SK-N-SH treated with all-trans-retinoic acid at 6 μM for 48 hours (cell line): ENCODE data around the gene MGMT.

Experiments
- ATAC-seq: fragments of 200-7000 bp; cut with Tn5 transposase; 3 replicates; pipeline ENCODE4 v1.9.1; 2020; ENCODE audit warnings: mild to moderate bottlenecking, moderate library complexity
- ARNTL ChIP-seq: fragments of 450-650 bp; formaldehyde crosslinking; IDR thresholded peaks from 2 replicates; pipeline ENCODE4 v1.5.0; 2020; ENCODE audit warnings: low read depth, mild to moderate bottlenecking, moderate library complexity, borderline replicate concordance
- CSDC2 ChIP-seq: fragments of 250-450 bp; sonication (Bioruptor Pico); IDR thresholded peaks from 2 replicates; pipeline ENCODE4 v1.5.0; 2020; ENCODE audit warnings: mild to moderate bottlenecking, moderate library complexity
- ESRRG ChIP-seq: fragments of 250-450 bp; sonication (Bioruptor Pico); IDR thresholded peaks from 2 replicates; pipeline ENCODE4 v1.6.1; 2021; ENCODE audit warnings: mild to moderate bottlenecking
- ISL1 ChIP-seq: fragments of 250-450 bp; sonication (Bioruptor Pico); IDR thresholded peaks from 2 replicates; pipeline ENCODE4 v2.1.2; 2022; ENCODE audit warnings: mild to moderate bottlenecking, moderate library complexity
- OSR1 ChIP-seq: fragments of 250-450 bp; sonication (Bioruptor Pico); IDR thresholded peaks from 2 replicates; pipeline ENCODE4 v1.8.0; 2022; ENCODE audit warnings: moderate library complexity, mild to moderate bottlenecking, inconsistent platforms
- PPARA ChIP-seq: fragments of 250-450 bp; sonication (Bioruptor Pico); IDR thresholded peaks from 2 replicates; pipeline ENCODE4 v1.5.0; 2020; ENCODE audit warnings: mild to moderate bottlenecking, borderline replicate concordance
- RARB ChIP-seq: fragments of 250-450 bp; sonication (Bioruptor Pico); IDR thresholded peaks from 2 replicates; pipeline ENCODE4 v1.8.0; 2021; ENCODE audit warnings: mild to moderate bottlenecking, moderate library complexity
- TOX ChIP-seq: fragments of 250-450 bp; sonication (Bioruptor Pico); IDR thresholded peaks from 2 replicates; pipeline ENCODE4 v1.8.0; 2021; ENCODE audit warnings: mild to moderate bottlenecking, moderate library complexity, borderline replicate concordance
- ZC3H10 ChIP-seq: fragments of 250-450 bp; sonication (Bioruptor Pico); IDR thresholded peaks from 2 replicates; pipeline ENCODE4 v1.5.1; 2021; ENCODE audit warnings: mild to moderate bottlenecking, moderate library complexity
- ZFP3 ChIP-seq: fragments of 250-450 bp; sonication (Bioruptor Pico); IDR thresholded peaks from 2 replicates; pipeline ENCODE4 v1.5.0; 2020; ENCODE audit warnings: mild to moderate bottlenecking, moderate library complexity
- ZNF565 ChIP-seq: fragments of 450-650 bp; formaldehyde crosslinking; conservative IDR thresholded peaks from 2 replicates; pipeline ENCODE4 v1.5.0; 2020; ENCODE audit warnings: low read depth, mild to moderate bottlenecking, moderate library complexity
- ZNF70 ChIP-seq: fragments of 450-650 bp; formaldehyde crosslinking; IDR thresholded peaks from 2 replicates; pipeline ENCODE4 v1.5.0; 2020; ENCODE audit warnings: mild to moderate bottlenecking, moderate library complexity
- ZNF8 ChIP-seq: fragments of 450-650 bp; formaldehyde crosslinking; IDR thresholded peaks from 2 replicates; pipeline ENCODE4 v1.5.0; 2020; ENCODE audit warnings: mild to moderate bottlenecking, moderate library complexity
- TF ChIP-seq, protein P1 (sequence below): fragments of 250-450 bp; sonication (Bioruptor Pico); IDR thresholded peaks from 2 replicates; pipeline ENCODE4 v1.8.0; 2021; ENCODE audit warnings: low read depth, mild to moderate bottlenecking, moderate library complexity, borderline replicate concordance
- TF ChIP-seq, protein P2 (sequence below): fragments of 250-450 bp; sonication (Bioruptor Pico); IDR thresholded peaks from 2 replicates; pipeline ENCODE4 v1.8.0; 2020; ENCODE audit warnings: mild to moderate bottlenecking, moderate library complexity, borderline replicate concordance
- TF ChIP-seq, protein P3 (sequence below): fragments of 250-450 bp; sonication (Bioruptor Pico); IDR thresholded peaks from 2 replicates; pipeline ENCODE4 v1.5.1; 2020; ENCODE audit warnings: low read depth, mild to moderate bottlenecking, moderate library complexity
- TF ChIP-seq, protein P4 (sequence below): fragments of 250-450 bp; sonication (Bioruptor Pico); IDR thresholded peaks from 2 replicates; pipeline ENCODE4 v1.5.1; 2021; ENCODE audit warnings: mild to moderate bottlenecking, moderate library complexity
- TF ChIP-seq, protein P5 (sequence below): fragments of 250-450 bp; sonication (Bioruptor Pico); IDR thresholded peaks from 2 replicates; pipeline ENCODE4 v1.5.0; 2020; ENCODE audit warnings: mild to moderate bottlenecking, moderate library complexity

The MGMT gene

DNA sequence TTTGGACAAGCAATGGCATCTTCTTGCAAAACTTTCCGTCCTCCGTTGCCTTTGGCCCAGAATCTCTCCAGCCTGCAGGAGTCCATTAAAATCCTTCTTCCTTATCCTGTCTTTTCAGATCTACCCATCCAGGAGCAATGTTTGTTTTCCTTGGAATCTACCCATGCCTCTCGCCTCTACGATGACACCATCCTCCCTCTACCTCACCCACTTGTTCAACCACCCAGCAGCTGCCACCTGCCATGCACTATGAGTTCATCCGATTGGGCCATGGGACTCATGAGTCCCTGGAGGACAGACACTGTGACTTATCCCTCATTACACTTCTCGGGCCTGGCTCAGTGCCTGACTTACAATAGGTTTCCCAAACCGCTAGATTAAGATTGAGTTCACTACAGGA lies 26.8 kb upstream of the MGMT start (continued):
- TF ChIP-seq PPARA: no peak
- TF ChIP-seq, protein P1, sequence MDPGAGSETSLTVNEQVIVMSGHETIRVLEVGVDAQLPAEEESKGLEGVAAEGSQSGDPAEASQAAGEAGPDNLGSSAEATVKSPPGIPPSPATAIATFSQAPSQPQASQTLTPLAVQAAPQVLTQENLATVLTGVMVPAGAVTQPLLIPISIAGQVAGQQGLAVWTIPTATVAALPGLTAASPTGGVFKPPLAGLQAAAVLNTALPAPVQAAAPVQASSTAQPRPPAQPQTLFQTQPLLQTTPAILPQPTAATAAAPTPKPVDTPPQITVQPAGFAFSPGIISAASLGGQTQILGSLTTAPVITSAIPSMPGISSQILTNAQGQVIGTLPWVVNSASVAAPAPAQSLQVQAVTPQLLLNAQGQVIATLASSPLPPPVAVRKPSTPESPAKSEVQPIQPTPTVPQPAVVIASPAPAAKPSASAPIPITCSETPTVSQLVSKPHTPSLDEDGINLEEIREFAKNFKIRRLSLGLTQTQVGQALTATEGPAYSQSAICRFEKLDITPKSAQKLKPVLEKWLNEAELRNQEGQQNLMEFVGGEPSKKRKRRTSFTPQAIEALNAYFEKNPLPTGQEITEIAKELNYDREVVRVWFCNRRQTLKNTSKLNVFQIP: no peak
- TF ChIP-seq ISL1: no peak
- no peak for TF ChIP-seq ZFP3
- no peak for TF ChIP-seq ZNF70 (CRISPR knock-in tag)
- TF ChIP-seq, all 23 proteins: peak for 0

DNA sequence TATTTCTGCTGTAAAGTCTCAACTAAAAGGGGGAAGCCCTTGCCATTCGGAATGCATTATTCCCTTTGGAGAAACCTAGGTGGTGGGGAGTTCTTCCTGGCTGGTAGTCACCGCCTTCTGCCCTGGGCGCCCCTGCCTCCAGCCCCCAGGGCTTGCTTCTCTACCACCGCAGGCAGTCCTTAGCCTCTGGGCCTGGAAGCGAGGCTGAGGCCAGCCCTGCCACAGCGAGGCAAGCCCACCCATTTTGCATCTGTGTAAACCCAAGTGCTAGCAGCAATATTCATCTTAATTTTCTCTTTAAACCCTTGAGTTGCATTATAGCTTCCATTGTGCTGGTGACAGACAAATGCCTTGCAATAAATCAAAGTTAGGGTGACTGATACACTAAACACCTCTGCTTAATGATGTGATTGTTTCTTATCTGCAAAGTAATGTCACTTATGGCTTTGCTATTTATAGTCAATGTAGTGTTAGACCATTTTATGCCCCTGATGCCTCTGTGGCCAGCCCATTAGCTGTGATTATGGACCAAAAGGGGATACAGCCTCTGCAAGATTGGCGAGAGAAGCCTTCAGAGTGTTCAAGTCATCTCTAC lies 26.2 kb upstream of the MGMT start:
- ATAC-seq: no peak
- no peak for TF ChIP-seq ZNF565 (CRISPR knock-in tag)
- TF ChIP-seq PPARA: no peak
- no peak for TF ChIP-seq OSR1 (CRISPR knock-in tag)
- no peak for TF ChIP-seq ZNF8 (CRISPR knock-in tag)
- TF ChIP-seq RARB: no peak
- TF ChIP-seq, protein P2, sequence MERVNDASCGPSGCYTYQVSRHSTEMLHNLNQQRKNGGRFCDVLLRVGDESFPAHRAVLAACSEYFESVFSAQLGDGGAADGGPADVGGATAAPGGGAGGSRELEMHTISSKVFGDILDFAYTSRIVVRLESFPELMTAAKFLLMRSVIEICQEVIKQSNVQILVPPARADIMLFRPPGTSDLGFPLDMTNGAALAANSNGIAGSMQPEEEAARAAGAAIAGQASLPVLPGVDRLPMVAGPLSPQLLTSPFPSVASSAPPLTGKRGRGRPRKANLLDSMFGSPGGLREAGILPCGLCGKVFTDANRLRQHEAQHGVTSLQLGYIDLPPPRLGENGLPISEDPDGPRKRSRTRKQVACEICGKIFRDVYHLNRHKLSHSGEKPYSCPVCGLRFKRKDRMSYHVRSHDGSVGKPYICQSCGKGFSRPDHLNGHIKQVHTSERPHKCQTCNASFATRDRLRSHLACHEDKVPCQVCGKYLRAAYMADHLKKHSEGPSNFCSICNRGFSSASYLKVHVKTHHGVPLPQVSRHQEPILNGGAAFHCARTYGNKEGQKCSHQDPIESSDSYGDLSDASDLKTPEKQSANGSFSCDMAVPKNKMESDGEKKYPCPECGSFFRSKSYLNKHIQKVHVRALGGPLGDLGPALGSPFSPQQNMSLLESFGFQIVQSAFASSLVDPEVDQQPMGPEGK (CRISPR knock-in tag): no peak
- TF ChIP-seq ESRRG (CRISPR knock-in tag): no peak
- TF ChIP-seq, protein P3, sequence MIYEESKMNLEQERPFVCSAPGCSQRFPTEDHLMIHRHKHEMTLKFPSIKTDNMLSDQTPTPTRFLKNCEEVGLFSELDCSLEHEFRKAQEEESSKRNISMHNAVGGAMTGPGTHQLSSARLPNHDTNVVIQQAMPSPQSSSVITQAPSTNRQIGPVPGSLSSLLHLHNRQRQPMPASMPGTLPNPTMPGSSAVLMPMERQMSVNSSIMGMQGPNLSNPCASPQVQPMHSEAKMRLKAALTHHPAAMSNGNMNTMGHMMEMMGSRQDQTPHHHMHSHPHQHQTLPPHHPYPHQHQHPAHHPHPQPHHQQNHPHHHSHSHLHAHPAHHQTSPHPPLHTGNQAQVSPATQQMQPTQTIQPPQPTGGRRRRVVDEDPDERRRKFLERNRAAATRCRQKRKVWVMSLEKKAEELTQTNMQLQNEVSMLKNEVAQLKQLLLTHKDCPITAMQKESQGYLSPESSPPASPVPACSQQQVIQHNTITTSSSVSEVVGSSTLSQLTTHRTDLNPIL (CRISPR knock-in tag): no peak
- no peak for TF ChIP-seq CSDC2 (CRISPR knock-in tag)
- TF ChIP-seq TOX: no peak
- no peak for TF ChIP-seq ISL1
- TF ChIP-seq, protein P1: no peak
- TF ChIP-seq ARNTL (CRISPR knock-in tag): no peak
- TF ChIP-seq, protein P4, sequence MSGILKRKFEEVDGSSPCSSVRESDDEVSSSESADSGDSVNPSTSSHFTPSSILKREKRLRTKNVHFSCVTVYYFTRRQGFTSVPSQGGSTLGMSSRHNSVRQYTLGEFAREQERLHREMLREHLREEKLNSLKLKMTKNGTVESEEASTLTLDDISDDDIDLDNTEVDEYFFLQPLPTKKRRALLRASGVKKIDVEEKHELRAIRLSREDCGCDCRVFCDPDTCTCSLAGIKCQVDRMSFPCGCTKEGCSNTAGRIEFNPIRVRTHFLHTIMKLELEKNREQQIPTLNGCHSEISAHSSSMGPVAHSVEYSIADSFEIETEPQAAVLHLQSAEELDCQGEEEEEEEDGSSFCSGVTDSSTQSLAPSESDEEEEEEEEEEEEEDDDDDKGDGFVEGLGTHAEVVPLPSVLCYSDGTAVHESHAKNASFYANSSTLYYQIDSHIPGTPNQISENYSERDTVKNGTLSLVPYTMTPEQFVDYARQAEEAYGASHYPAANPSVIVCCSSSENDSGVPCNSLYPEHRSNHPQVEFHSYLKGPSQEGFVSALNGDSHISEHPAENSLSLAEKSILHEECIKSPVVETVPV (CRISPR knock-in tag): no peak
- no peak for TF ChIP-seq ZC3H10 (CRISPR knock-in tag)

DNA sequence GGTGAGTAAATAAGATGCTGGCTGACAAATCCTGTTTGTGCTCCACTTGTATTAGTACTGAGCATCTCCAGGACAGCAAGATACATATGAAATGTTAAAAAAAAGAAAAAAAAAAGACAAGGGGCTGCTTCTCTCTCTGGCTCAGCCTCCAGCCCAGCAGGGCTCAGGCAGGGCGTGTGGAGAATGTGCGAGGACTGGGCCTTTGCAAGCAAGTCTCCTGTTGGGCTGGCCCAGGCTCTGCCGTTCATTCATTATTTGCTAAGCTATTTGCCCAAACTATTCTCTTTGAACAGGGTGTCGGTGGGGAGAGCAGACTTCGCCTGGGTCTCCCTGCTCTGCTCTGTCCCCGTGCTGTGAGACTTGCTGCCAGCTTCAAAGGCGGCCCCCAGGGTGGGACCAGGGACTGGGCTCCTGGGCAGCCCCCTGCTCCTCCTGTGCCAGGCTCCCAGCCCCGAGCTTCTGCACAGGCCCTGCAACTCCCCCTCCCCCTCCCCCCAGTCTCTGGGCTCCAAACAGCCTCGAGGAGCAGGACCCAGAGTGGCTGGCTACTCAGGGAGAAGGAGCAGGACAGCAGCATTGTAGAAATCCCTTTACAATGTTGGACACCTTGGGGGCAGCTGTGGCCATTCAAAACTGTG lies 25.6 kb upstream of the MGMT start:
- TF ChIP-seq, protein P1: no peak
- TF ChIP-seq, protein P5, sequence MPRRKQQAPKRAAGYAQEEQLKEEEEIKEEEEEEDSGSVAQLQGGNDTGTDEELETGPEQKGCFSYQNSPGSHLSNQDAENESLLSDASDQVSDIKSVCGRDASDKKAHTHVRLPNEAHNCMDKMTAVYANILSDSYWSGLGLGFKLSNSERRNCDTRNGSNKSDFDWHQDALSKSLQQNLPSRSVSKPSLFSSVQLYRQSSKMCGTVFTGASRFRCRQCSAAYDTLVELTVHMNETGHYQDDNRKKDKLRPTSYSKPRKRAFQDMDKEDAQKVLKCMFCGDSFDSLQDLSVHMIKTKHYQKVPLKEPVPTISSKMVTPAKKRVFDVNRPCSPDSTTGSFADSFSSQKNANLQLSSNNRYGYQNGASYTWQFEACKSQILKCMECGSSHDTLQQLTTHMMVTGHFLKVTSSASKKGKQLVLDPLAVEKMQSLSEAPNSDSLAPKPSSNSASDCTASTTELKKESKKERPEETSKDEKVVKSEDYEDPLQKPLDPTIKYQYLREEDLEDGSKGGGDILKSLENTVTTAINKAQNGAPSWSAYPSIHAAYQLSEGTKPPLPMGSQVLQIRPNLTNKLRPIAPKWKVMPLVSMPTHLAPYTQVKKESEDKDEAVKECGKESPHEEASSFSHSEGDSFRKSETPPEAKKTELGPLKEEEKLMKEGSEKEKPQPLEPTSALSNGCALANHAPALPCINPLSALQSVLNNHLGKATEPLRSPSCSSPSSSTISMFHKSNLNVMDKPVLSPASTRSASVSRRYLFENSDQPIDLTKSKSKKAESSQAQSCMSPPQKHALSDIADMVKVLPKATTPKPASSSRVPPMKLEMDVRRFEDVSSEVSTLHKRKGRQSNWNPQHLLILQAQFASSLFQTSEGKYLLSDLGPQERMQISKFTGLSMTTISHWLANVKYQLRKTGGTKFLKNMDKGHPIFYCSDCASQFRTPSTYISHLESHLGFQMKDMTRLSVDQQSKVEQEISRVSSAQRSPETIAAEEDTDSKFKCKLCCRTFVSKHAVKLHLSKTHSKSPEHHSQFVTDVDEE (CRISPR knock-in tag): no peak
- no peak for ATAC-seq
